HepG2 (cell line): ENCODE results near the gene FLAD1. TPM values are rescaled to one million over a fixed set of nuclear protein-coding genes. Genes with fewer than 3 reads are reported as not detected.

ENCODE experiments used
- CREM ChIP-seq, 2 experiments: sonication (generic) in 1 of 2; formaldehyde crosslinking in 1 of 2; IDR thresholded peaks; 2 replicates each; pipeline versions ENCODE4 v1.4.0 to v1.6.1; 2016 to 2020; ENCODE audit warnings: antibody characterized with exemption in 1 of 2, mild to moderate bottlenecking in 1 of 2, missing genetic modification reagents in 1 of 2
- FOXA1 ChIP-seq, 2 experiments: fragments of 450-650 bp in 1 of 2; sonication (generic) in 1 of 2; formaldehyde crosslinking in 1 of 2; IDR thresholded peaks; 2 replicates each; pipeline versions ENCODE4 v1.4.0 to v1.6.1; 2016 to 2020; ENCODE audit warnings: missing genetic modification reagents in 1 of 2
- GPN1 ChIP-seq: sonication (generic); formaldehyde crosslinking; IDR thresholded peaks from 2 replicates; pipeline ENCODE4 v1.5.1; 2020; ENCODE audit warnings: missing genetic modification reagents, borderline replicate concordance
- HBP1 ChIP-seq: IDR thresholded peaks from 2 replicates; pipeline ENCODE4 v1.6.1; 2016; ENCODE audit warnings: low read depth, control low read depth
- HOXD1 ChIP-seq: sonication (generic); formaldehyde crosslinking; IDR thresholded peaks from 2 replicates; pipeline ENCODE4 v1.5.0; 2020; ENCODE audit warnings: missing genetic modification reagents
- KLF13 ChIP-seq: sonication (generic); formaldehyde crosslinking; IDR thresholded peaks from 2 replicates; pipeline ENCODE4 v1.4.0; 2020; ENCODE audit warnings: mild to moderate bottlenecking, missing genetic modification reagents
- MEF2D ChIP-seq: sonication (generic); formaldehyde crosslinking; IDR thresholded peaks from 2 replicates; pipeline ENCODE4 v1.5.1; 2020; ENCODE audit warnings: mild to moderate bottlenecking, missing genetic modification reagents
- NR1H2 ChIP-seq: sonication (generic); formaldehyde crosslinking; IDR thresholded peaks from 2 replicates; pipeline ENCODE4 v1.8.1; 2022; ENCODE audit warnings: low read depth, missing genetic modification reagents, borderline replicate concordance
- PREB ChIP-seq: sonication (generic); formaldehyde crosslinking; IDR thresholded peaks from 2 replicates; pipeline ENCODE4 v1.4.0; 2020; ENCODE audit warnings: missing genetic modification reagents
- SIN3A ChIP-seq: IDR thresholded peaks from 2 replicates; pipeline ENCODE4 v1.6.1; 2011; ENCODE audit warnings: low read depth, mild to moderate bottlenecking, control low read depth, low read length, borderline replicate concordance
- TBL1XR1 ChIP-seq: fragments of 150-350 bp; IDR thresholded peaks from 2 replicates; pipeline ENCODE4 v1.6.1; 2014; ENCODE audit warnings: borderline replicate concordance, low read length; ENCODE audit not compliant: partially characterized antibody
- TBX3 ChIP-seq: fragments of 450-650 bp; IDR thresholded peaks from 2 replicates; pipeline ENCODE4 v1.6.1; 2017; ENCODE audit warnings: antibody characterized with exemption, mild to moderate bottlenecking, inconsistent platforms, borderline replicate concordance
- TOPORS ChIP-seq: sonication (generic); formaldehyde crosslinking; IDR thresholded peaks from 2 replicates; pipeline ENCODE4 v1.8.0; 2023; ENCODE audit warnings: mild to moderate bottlenecking, missing genetic modification reagents
- ZBED4 ChIP-seq: sonication (generic); formaldehyde crosslinking; IDR thresholded peaks from 2 replicates; pipeline ENCODE4 v1.4.0; 2020; ENCODE audit warnings: missing genetic modification reagents, borderline replicate concordance
- ZNF282 ChIP-seq: fragments of 450-650 bp; IDR thresholded peaks from 2 replicates; pipeline ENCODE4 v1.6.1; 2018; ENCODE audit not compliant: partially characterized antibody
- ZNF441 ChIP-seq: sonication (generic); formaldehyde crosslinking; IDR thresholded peaks from 2 replicates; pipeline ENCODE4 v1.7.0; 2021; ENCODE audit warnings: missing genetic modification reagents, borderline replicate concordance
- ZNF687 ChIP-seq: sonication (generic); formaldehyde crosslinking; IDR thresholded peaks from 2 replicates; pipeline ENCODE4 v1.5.1; 2020; ENCODE audit warnings: mild to moderate bottlenecking, missing genetic modification reagents, moderate library complexity
- ZNF724P ChIP-seq: sonication (generic); formaldehyde crosslinking; IDR thresholded peaks from 2 replicates; pipeline ENCODE4 v1.8.0; 2022; ENCODE audit warnings: missing genetic modification reagents, borderline replicate concordance
- polyA plus RNA-seq, 8 experiments: library from polyadenylated mRNA; depleted of rRNA in 3 of 8; stranded (reverse) in 7 of 8; unstranded in 1 of 8; fragments of >200 nt; fragmentation: Illumina TruSeq in 4 of 8; extraction: Trizol in 4 of 8; gene quantifications; 2 replicates each; pipeline versions ENCODE4 v1.2.1 to v1.2.3, GENCODE V29; 2011 to 2016; ENCODE audit warnings: low read depth in 4 of 8, missing spikeins in 1 of 8, mixed read lengths in 1 of 8; ENCODE audit not compliant: insufficient read depth in 1 of 8
- total RNA-seq, 5 experiments: library from RNA; depleted of rRNA; stranded (reverse); fragments of >200 nt; fragmentation: Illumina TruSeq; extraction: Trizol; gene quantifications; 2 replicates each; pipeline ENCODE4 v1.2.3, GENCODE V29; 2016; ENCODE audit warnings: low read depth in 1 of 5

The FLAD1 gene
- total and polyA plus RNA-seq, 2 of the 13 experiments (the other 11 are each of a cell fraction or from before 2014, with no cell fraction given) = 25.9 to 32.8 TPM

- TF ChIP-seq ZNF441 = peak; percentile 12; the same call in 1 of the 2 replicates
- TF ChIP-seq ZNF687 (CRISPR knock-in tag) = peak; percentile 77
- no peak for TF ChIP-seq GPN1 (CRISPR knock-in tag)
- TF ChIP-seq KLF13 (CRISPR knock-in tag) = no peak
- no peak for TF ChIP-seq CREM (IDR thresholded peaks at IDR 0.05)
- no peak for TF ChIP-seq CREM (CRISPR knock-in tag; IDR thresholded peaks at IDR 0.05)
- TF ChIP-seq TBL1XR1 = no peak
- TF ChIP-seq ZBED4 = 0 out of 2 replicates have a peak, but pooled peaks have one; percentile 22
- no peak for TF ChIP-seq ZNF724P (CRISPR knock-in tag)
- TF ChIP-seq HOXD1 (CRISPR knock-in tag) = no peak
- no peak for TF ChIP-seq TBX3
- no peak for TF ChIP-seq NR1H2 (CRISPR knock-in tag)
- no peak for TF ChIP-seq TOPORS (CRISPR knock-in tag)
- peak; percentile 57; the same call in 1 of the 2 replicates for TF ChIP-seq SIN3A
- no peak for TF ChIP-seq PREB (CRISPR knock-in tag)
- no peak for TF ChIP-seq ZNF282
- TF ChIP-seq MEF2D (CRISPR knock-in tag) = 0 out of 2 replicates have a peak, but pooled peaks have one; percentile 34
- no peak for TF ChIP-seq FOXA1 (IDR thresholded peaks at IDR 0.05)
- TF ChIP-seq FOXA1 (CRISPR knock-in tag; IDR thresholded peaks at IDR 0.05) = 0 out of 2 replicates have a peak, but pooled peaks have one; percentile 4
- no peak for TF ChIP-seq HBP1 (CRISPR knock-in tag)
Observed at GRCh38 chr1:155003766-155004351, 20.7 kb downstream of the FLAD1 start (continued).
